HepG2 (cell line): ENCODE results near the gene SNX6. TPM values are rescaled to one million over a fixed set of nuclear protein-coding genes. Genes with fewer than 3 reads are reported as not detected.

ENCODE experiments used
- AHDC1 ChIP-seq: sonication (generic); formaldehyde crosslinking; IDR thresholded peaks from 2 replicates; pipeline ENCODE4 v1.5.1; 2020; ENCODE audit warnings: mild to moderate bottlenecking, missing genetic modification reagents, borderline replicate concordance
- CEBPG ChIP-seq: IDR thresholded peaks from 2 replicates; pipeline ENCODE4 v1.6.1; 2016
- CSRNP1 ChIP-seq: sonication (generic); formaldehyde crosslinking; IDR thresholded peaks from 2 replicates; pipeline ENCODE4 v1.8.1; 2023; ENCODE audit warnings: mild to moderate bottlenecking, missing genetic modification reagents
- ELF1 ChIP-seq: sonication (generic); formaldehyde crosslinking; IDR thresholded peaks from 2 replicates; pipeline ENCODE4 v1.4.0; 2020; ENCODE audit warnings: missing genetic modification reagents
- GMEB2 ChIP-seq: IDR thresholded peaks from 2 replicates; pipeline ENCODE4 v1.6.1; 2016; ENCODE audit warnings: missing biosample characterization, missing genetic modification reagents, low read depth
- HCFC1 ChIP-seq: fragments of 150-350 bp; IDR thresholded peaks from 2 replicates; pipeline ENCODE4 v1.6.1; 2014; ENCODE audit warnings: low read depth, low read length
- MTF2 ChIP-seq: sonication (generic); formaldehyde crosslinking; IDR thresholded peaks from 2 replicates; pipeline ENCODE4 v1.5.0; 2020; ENCODE audit warnings: missing genetic modification reagents, borderline replicate concordance
- MXD3 ChIP-seq: IDR thresholded peaks from 2 replicates; pipeline ENCODE4 v1.6.1; 2016; ENCODE audit warnings: mild to moderate bottlenecking, missing biosample characterization, missing genetic modification reagents
- NAIF1 ChIP-seq: sonication (generic); formaldehyde crosslinking; IDR thresholded peaks from 2 replicates; pipeline ENCODE4 v1.5.0; 2020; ENCODE audit warnings: mild to moderate bottlenecking, missing genetic modification reagents, borderline replicate concordance
- NFE2 ChIP-seq: sonication (generic); formaldehyde crosslinking; IDR thresholded peaks from 2 replicates; pipeline ENCODE4 v1.4.0; 2020; ENCODE audit warnings: missing genetic modification reagents
- POGZ ChIP-seq: sonication (generic); formaldehyde crosslinking; IDR thresholded peaks from 2 replicates; pipeline ENCODE4 v1.4.0; 2020; ENCODE audit warnings: mild to moderate bottlenecking, missing genetic modification reagents
- TP53 ChIP-seq: sonication (generic); formaldehyde crosslinking; conservative IDR thresholded peaks from 2 replicates; pipeline ENCODE4 v1.4.0; 2020; ENCODE audit warnings: missing genetic modification reagents
- TSC22D2 ChIP-seq: sonication (generic); formaldehyde crosslinking; IDR thresholded peaks from 2 replicates; pipeline ENCODE4 v1.5.1; 2020; ENCODE audit warnings: missing genetic modification reagents, mild to moderate bottlenecking, borderline replicate concordance
- ZFP82 ChIP-seq: sonication (generic); formaldehyde crosslinking; IDR thresholded peaks from 2 replicates; pipeline ENCODE4 v1.5.1; 2020; ENCODE audit warnings: mild to moderate bottlenecking, missing genetic modification reagents, borderline replicate concordance
- ZNF264 ChIP-seq: sonication (generic); formaldehyde crosslinking; IDR thresholded peaks from 2 replicates; pipeline ENCODE4 v1.4.0; 2020; ENCODE audit warnings: missing genetic modification reagents
- ZNF546 ChIP-seq: sonication (generic); formaldehyde crosslinking; conservative IDR thresholded peaks from 2 replicates; pipeline ENCODE4 v1.8.1; 2023; ENCODE audit warnings: mild to moderate bottlenecking, missing genetic modification reagents
- ZNF749 ChIP-seq: sonication (generic); formaldehyde crosslinking; IDR thresholded peaks from 2 replicates; pipeline ENCODE4 v1.8.0; 2022; ENCODE audit warnings: mild to moderate bottlenecking, missing genetic modification reagents, moderate library complexity, borderline replicate concordance
- polyA plus RNA-seq, 8 experiments: library from polyadenylated mRNA; depleted of rRNA in 3 of 8; stranded (reverse) in 7 of 8; unstranded in 1 of 8; fragments of >200 nt; fragmentation: Illumina TruSeq in 4 of 8; extraction: Trizol in 4 of 8; gene quantifications; 2 replicates each; pipeline versions ENCODE4 v1.2.1 to v1.2.3, GENCODE V29; 2011 to 2016; ENCODE audit warnings: low read depth in 4 of 8, missing spikeins in 1 of 8, mixed read lengths in 1 of 8; ENCODE audit not compliant: insufficient read depth in 1 of 8
- total RNA-seq, 5 experiments: library from RNA; depleted of rRNA; stranded (reverse); fragments of >200 nt; fragmentation: Illumina TruSeq; extraction: Trizol; gene quantifications; 2 replicates each; pipeline ENCODE4 v1.2.3, GENCODE V29; 2016; ENCODE audit warnings: low read depth in 1 of 5
- TF ChIP-seq, protein P1 (sequence below): sonication (generic); formaldehyde crosslinking; IDR thresholded peaks from 2 replicates; pipeline ENCODE4 v1.4.0; 2020; ENCODE audit warnings: low read depth, missing genetic modification reagents

The SNX6 gene
- total and polyA plus RNA-seq, 2 of the 13 experiments (the other 11 are each of a cell fraction or from before 2014, with no cell fraction given): 92.3 to 169 TPM

- TF ChIP-seq, protein P1, sequence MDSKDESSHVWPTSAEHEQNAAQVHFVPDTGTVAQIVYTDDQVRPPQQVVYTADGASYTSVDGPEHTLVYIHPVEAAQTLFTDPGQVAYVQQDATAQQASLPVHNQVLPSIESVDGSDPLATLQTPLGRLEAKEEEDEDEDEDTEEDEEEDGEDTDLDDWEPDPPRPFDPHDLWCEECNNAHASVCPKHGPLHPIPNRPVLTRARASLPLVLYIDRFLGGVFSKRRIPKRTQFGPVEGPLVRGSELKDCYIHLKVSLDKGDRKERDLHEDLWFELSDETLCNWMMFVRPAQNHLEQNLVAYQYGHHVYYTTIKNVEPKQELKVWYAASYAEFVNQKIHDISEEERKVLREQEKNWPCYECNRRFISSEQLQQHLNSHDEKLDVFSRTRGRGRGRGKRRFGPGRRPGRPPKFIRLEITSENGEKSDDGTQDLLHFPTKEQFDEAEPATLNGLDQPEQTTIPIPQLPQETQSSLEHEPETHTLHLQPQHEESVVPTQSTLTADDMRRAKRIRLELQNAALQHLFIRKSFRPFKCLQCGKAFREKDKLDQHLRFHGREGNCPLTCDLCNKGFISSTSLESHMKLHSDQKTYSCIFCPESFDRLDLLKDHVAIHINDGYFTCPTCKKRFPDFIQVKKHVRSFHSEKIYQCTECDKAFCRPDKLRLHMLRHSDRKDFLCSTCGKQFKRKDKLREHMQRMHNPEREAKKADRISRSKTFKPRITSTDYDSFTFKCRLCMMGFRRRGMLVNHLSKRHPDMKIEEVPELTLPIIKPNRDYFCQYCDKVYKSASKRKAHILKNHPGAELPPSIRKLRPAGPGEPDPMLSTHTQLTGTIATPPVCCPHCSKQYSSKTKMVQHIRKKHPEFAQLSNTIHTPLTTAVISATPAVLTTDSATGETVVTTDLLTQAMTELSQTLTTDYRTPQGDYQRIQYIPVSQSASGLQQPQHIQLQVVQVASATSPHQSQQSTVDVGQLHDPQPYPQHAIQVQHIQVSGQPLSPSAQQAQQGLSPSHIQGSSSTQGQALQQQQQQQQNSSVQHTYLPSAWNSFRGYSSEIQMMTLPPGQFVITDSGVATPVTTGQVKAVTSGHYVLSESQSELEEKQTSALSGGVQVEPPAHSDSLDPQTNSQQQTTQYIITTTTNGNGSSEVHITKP (CRISPR knock-in tag): 0 out of 2 replicates have a peak, but pooled peaks have one; percentile 17
- peak; percentile 11; the same call in 1 of the 2 replicates for TF ChIP-seq CEBPG (CRISPR knock-in tag)
- TF ChIP-seq NFE2 (CRISPR knock-in tag): no peak
- TF ChIP-seq MTF2 (CRISPR knock-in tag): 0 out of 2 replicates have a peak, but pooled peaks have one; percentile 85
- 0 out of 2 replicates have a peak, but pooled peaks have one; percentile 32 for TF ChIP-seq CSRNP1 (CRISPR knock-in tag)
- TF ChIP-seq ZNF749: no peak
- TF ChIP-seq NAIF1 (CRISPR knock-in tag): no peak
- TF ChIP-seq ELF1 (CRISPR knock-in tag): no peak
- no peak for TF ChIP-seq POGZ (CRISPR knock-in tag)
- TF ChIP-seq TP53 (CRISPR knock-in tag): no peak
- TF ChIP-seq MXD3 (CRISPR knock-in tag): no peak
- TF ChIP-seq ZNF546 (CRISPR knock-in tag): no peak
- no peak; the same call in 1 of the 2 replicates for TF ChIP-seq HCFC1
- TF ChIP-seq TSC22D2 (CRISPR knock-in tag): no peak
- TF ChIP-seq AHDC1 (CRISPR knock-in tag): no peak
- no peak for TF ChIP-seq GMEB2 (CRISPR knock-in tag)
- TF ChIP-seq ZFP82 (CRISPR knock-in tag): 0 out of 2 replicates have a peak, but pooled peaks have one; percentile 69
- 0 out of 2 replicates have a peak, but pooled peaks have one; percentile 29 for TF ChIP-seq ZNF264 (CRISPR knock-in tag)
Measured at GRCh38 chr14:34629344-34629656, 648 bp downstream of the SNX6 start (continued).
